Activated CD4-positive, alpha-beta T cell treated with anti-CD3 and anti-CD28 coated beads, Interleukin-10, Interleukin-2, amounts not matched to agents 100 ng/mL and 50 ng/mL, durations not matched to agents 16 hours and 8 hours (primary cell): ENCODE results near the gene SYT15.

Experiments used
- DNase-seq: peaks from one replicate; pipeline ENCODE4 v3.0.0-alpha.2; 2020

The SYT15 gene

GRCh38 chr10:46545861-46546590 lies 32.9 kb upstream of the SYT15 start:
- no peak for DNase-seq

- DNase-seq: no peak
These were observed 32.1 kb upstream of the SYT15 start for GRCh38 chr10:46546591-46547540.

GRCh38 chr10:46547541-46548497 lies 31.1 kb upstream of the SYT15 start:
- no peak for DNase-seq

- no peak for DNase-seq
These were observed 30.3 kb upstream of the SYT15 start for GRCh38 chr10:46548498-46549090.

GRCh38 chr10:46549171-46550075 lies 29.5 kb upstream of the SYT15 start:
- DNase-seq: no peak

- DNase-seq: no peak
These were observed 28.7 kb upstream of the SYT15 start for GRCh38 chr10:46550076-46550790.

- no peak for DNase-seq
These were observed 27.9 kb upstream of the SYT15 start for GRCh38 chr10:46550795-46551700.

GRCh38 chr10:46551701-46552525 lies 27.0 kb upstream of the SYT15 start:
- DNase-seq: no peak

GRCh38 chr10:46552526-46553237 lies 26.2 kb upstream of the SYT15 start:
- DNase-seq: no peak

GRCh38 chr10:46553238-46554049 lies 25.5 kb upstream of the SYT15 start:
- DNase-seq: no peak

- no peak for DNase-seq
These were observed 24.7 kb upstream of the SYT15 start for GRCh38 chr10:46554166-46554781.

- DNase-seq: no peak
These were observed 23.6 kb upstream of the SYT15 start for GRCh38 chr10:46555366-46555712.

- DNase-seq: no peak
These were observed 23.0 kb upstream of the SYT15 start for GRCh38 chr10:46555713-46556514.

GRCh38 chr10:46556515-46557318 lies 22.2 kb upstream of the SYT15 start, which contains the start of gene GPRIN2:
TSS of gene GPRIN2 (minus strand) at chr10:46556658. CDS start at chr10:46550736, 5,922 bp downstream.
- DNase-seq: no peak
